ENCODE results near the gene ASPDH. TPM values are rescaled to one million over a fixed set of nuclear protein-coding genes. Genes with fewer than 3 reads are reported as not detected.

The ASPDH gene
- total RNA-seq, 1 experiment from 2014 or later, result not detected

- DNase-seq (ENCODE audit: low read depth, low spot score), result no peak
- TF ChIP-seq, protein P1, sequence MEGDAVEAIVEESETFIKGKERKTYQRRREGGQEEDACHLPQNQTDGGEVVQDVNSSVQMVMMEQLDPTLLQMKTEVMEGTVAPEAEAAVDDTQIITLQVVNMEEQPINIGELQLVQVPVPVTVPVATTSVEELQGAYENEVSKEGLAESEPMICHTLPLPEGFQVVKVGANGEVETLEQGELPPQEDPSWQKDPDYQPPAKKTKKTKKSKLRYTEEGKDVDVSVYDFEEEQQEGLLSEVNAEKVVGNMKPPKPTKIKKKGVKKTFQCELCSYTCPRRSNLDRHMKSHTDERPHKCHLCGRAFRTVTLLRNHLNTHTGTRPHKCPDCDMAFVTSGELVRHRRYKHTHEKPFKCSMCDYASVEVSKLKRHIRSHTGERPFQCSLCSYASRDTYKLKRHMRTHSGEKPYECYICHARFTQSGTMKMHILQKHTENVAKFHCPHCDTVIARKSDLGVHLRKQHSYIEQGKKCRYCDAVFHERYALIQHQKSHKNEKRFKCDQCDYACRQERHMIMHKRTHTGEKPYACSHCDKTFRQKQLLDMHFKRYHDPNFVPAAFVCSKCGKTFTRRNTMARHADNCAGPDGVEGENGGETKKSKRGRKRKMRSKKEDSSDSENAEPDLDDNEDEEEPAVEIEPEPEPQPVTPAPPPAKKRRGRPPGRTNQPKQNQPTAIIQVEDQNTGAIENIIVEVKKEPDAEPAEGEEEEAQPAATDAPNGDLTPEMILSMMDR (IDR thresholded peaks at IDR 0.05 in 2 of 3, conservative IDR thresholded peaks at IDR 0.05 in 1 of 3; ENCODE audit: borderline replicate concordance in 1 of 3, insufficient read depth in 1 of 3, low read depth in 2 of 3, low read length in 2 of 3), result peak in 2 of 3 experiments; percentile 14 to 32; a peak in 3 of 6 replicates
- TF ChIP-seq, protein P2, sequence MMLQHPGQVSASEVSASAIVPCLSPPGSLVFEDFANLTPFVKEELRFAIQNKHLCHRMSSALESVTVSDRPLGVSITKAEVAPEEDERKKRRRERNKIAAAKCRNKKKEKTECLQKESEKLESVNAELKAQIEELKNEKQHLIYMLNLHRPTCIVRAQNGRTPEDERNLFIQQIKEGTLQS (IDR thresholded peaks at IDR 0.05), result no peak
- TF ChIP-seq FOSL1 (IDR thresholded peaks at IDR 0.05; ENCODE audit: low read depth), result no peak
- Histone ChIP-seq H3K4me2 (ENCODE audit: low read length) (no peak overlapping the region), H3K36me3 (ENCODE audit: control insufficient read depth in 1 of 2, insufficient read depth in 2 of 2, low read length in 2 of 2) (no peaks in the 10 kb centered on the region), H3K9me3 (ENCODE audit: control insufficient read depth in 1 of 2, insufficient read depth in 1 of 2, low read depth in 1 of 2, low read length in 2 of 2) (no peaks in the 10 kb centered on the region), H3K9me2 (ENCODE audit: insufficient read depth) (no peaks in the 10 kb centered on the region), H3K4me3 (replicated peaks in 1 of 2; ENCODE audit: low read depth in 1 of 2, low read length in 2 of 2) (no peak overlapping the region), H3K79me2 (ENCODE audit: insufficient read depth, low read length) (no peaks in the 10 kb centered on the region), H3K4me1 (ENCODE audit: control insufficient read depth in 1 of 2, insufficient read depth in 2 of 2, low read length in 2 of 2) (peaks cover 0 to 13% of the 10 kb centered on the region in 2 experiments; a peak in 3 of 4 replicates), H3K9ac (ENCODE audit: low read length) (no peak overlapping the region), H4K20me1 (ENCODE audit: insufficient read depth) (no peaks in the 10 kb centered on the region), H3K27ac (ENCODE audit: low read depth, low read length) (no peak overlapping the region), H2AFZ (ENCODE audit: low read depth, low read length, poor library complexity, severe bottlenecking) (no peak overlapping the region), H3K27me3 (ENCODE audit: insufficient read depth, low read length) (no peaks in the 10 kb centered on the region)
- ChIA-PET POLR2A (no interaction called here), RAD21 (ENCODE audit: low non-redundant PET in 1 of 2, low total read pairs in 2 of 2, uncharacterized antibody in 2 of 2, unreplicated experiment in 2 of 2) (no interaction called here), CTCF (no interaction called here)
- ATAC-seq, result peak; percentile 62; the same call in 1 of the 2 replicates
- intact Hi-C loops (cut with micrococcal nuclease), result no loop called here
- no TSS peak for BruUV-seq (replicated peaks)
Measured at GRCh38 chr19:50500060-50500752, 13.5 kb downstream of the ASPDH start.

DNA sequence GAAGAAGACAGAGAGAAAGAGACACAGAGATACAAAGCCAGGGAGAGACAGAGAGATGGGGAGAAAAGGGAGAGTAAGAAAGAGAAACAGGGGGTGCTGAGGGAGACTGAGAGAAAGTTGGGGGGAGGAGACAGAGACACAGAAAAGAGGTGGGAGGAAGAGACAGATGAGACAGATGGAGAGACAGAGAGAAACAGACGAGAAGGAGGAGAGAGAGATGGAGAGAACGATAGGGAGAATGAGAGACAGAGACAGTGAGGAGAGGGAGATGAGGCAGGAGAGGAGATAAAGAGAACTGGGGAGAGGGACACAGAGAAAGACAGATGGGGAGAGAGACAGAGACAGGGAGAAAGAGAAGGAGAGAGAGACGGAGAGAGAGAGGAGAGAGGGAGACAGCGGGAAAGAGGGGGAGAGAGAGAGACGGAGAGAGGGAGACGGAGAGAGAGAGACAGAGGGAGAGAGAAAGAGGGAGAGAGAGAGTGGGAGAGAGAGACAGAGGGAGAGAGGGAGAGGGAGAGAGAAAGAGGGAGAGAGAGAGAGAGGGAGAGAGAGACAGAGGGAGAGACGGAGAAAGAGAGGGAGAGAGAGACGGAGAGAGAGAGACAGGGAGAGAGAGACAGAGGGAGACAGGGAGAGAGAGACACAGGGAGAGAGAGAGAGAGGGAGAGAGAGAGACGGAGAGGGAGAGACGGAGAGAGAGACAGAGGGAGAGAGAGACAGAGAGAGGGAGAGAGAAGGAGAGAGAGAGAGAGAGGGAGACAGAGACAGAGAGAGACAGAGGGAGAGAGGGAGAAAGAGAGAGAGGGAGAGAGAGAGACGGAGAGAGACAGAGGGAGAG lies 15.3 kb downstream of the ASPDH start:
- ChIA-PET POLR2A (no interaction called here), RAD21 (ENCODE audit: low non-redundant PET in 1 of 2, low total read pairs in 2 of 2, uncharacterized antibody in 2 of 2, unreplicated experiment in 2 of 2) (no interaction called here), CTCF (no interaction called here)
- Histone ChIP-seq H3K4me2 (ENCODE audit: low read length) (no peak overlapping the region), H3K9me2 (ENCODE audit: insufficient read depth) (no peaks in the 10 kb centered on the region), H3K4me3 (replicated peaks in 1 of 2; ENCODE audit: low read depth in 1 of 2, low read length in 2 of 2) (no peak overlapping the region), H3K79me2 (ENCODE audit: insufficient read depth, low read length) (no peaks in the 10 kb centered on the region), H3K36me3 (ENCODE audit: control insufficient read depth in 1 of 2, insufficient read depth in 2 of 2, low read length in 2 of 2) (no peaks in the 10 kb centered on the region), H2AFZ (ENCODE audit: low read depth, low read length, poor library complexity, severe bottlenecking) (no peak overlapping the region), H3K27ac (ENCODE audit: low read depth, low read length) (no peak overlapping the region), H3K27me3 (ENCODE audit: insufficient read depth, low read length) (no peaks in the 10 kb centered on the region), H4K20me1 (ENCODE audit: insufficient read depth) (no peaks in the 10 kb centered on the region), H3K4me1 (ENCODE audit: control insufficient read depth in 1 of 2, insufficient read depth in 2 of 2, low read length in 2 of 2) (peaks cover 0 to 13% of the 10 kb centered on the region in 2 experiments; a peak in 3 of 4 replicates), H3K9ac (ENCODE audit: low read length) (no peak overlapping the region), H3K9me3 (ENCODE audit: control insufficient read depth in 1 of 2, insufficient read depth in 1 of 2, low read depth in 1 of 2, low read length in 2 of 2) (no peaks in the 10 kb centered on the region)
- intact Hi-C loops (cut with micrococcal nuclease), result no loop called here
- TF ChIP-seq ZFX (IDR thresholded peaks at IDR 0.05) (no peak), CEBPB (IDR thresholded peaks at IDR 0.05; ENCODE audit: low read depth) (no peak), SRF (IDR thresholded peaks at IDR 0.05; ENCODE audit: low read depth) (no peak), TCF7L2 (IDR thresholded peaks at IDR 0.05; ENCODE audit: borderline replicate concordance, extremely low read depth, insufficient read depth, insufficient read length) (no peak)
- ATAC-seq (no peak), DNase-seq (ENCODE audit: low read depth, low spot score) (no peak)
- no TSS peak for BruUV-seq (replicated peaks)
